SK-N-SH (cell line): Measurements from ENCODE around the gene APH1A. TPM values are rescaled to one million over a fixed set of nuclear protein-coding genes. Genes with fewer than 3 reads are reported as not detected.

Experiments
- CTCF ChIA-PET: fragments of 300-600, 350-600 bp; formaldehyde crosslinking; extraction: SDS; loops from one replicate; lab custom pipeline; 2021; lab: Yijun Ruan, JAX
- POLR2A ChIA-PET: fragments of 350-600 bp; sonication (Branson Sonifier 250); formaldehyde crosslinking; extraction: SDS; loops from one replicate; lab custom pipeline; 2020; ENCODE audit warnings: antibody characterized with exemption, inconsistent platforms; lab: Yijun Ruan, JAX
- DNase-seq: peaks from one replicate; pipeline ENCODE4 v3.0.0; 2012
- H2AFZ ChIP-seq: fragments of 200-600 bp; sonication (generic); 2 replicates; pipeline ENCODE4 v1.8.1; 2016; ENCODE audit warnings: antibody characterized with exemption, mild to moderate bottlenecking, low read depth
- H3F3A ChIP-seq: fragments of 200-600 bp; sonication (generic); replicated peaks from 2 replicates; pipeline ENCODE3; 2016; ENCODE audit warnings: antibody characterized with exemption, mild to moderate bottlenecking; ENCODE audit not compliant: insufficient read depth
- H3K27ac ChIP-seq, 2 experiments: fragments of 200-500 bp in 1 of 2; fragments of 200-600 bp in 1 of 2; sonication (Bioruptor generic) in 1 of 2; sonication (generic), shearing (Covaris generic) in 1 of 2; 2 replicates each; pipeline versions ENCODE4 v1.5.1 to v1.6.1; 2014 to 2016; ENCODE audit warnings: low read depth in 2 of 2, inconsistent platforms in 1 of 2, low read length in 1 of 2, mild to moderate bottlenecking in 1 of 2, mixed read lengths in 1 of 2
- H3K27me3 ChIP-seq: fragments of 200-600 bp; sonication (generic), shearing (Covaris generic); 2 replicates; pipeline ENCODE4 v1.6.1; 2016; ENCODE audit warnings: mixed run types; ENCODE audit not compliant: insufficient read depth
- H3K36me3 ChIP-seq, 2 experiments: fragments of 200-500 bp in 1 of 2; fragments of 200-600 bp in 1 of 2; sonication (Bioruptor generic) in 1 of 2; sonication (generic) in 1 of 2; replicated peaks in 1 of 2; 2 replicates each; pipeline versions ENCODE3 to v1.5.1; 2014 to 2016; ENCODE audit warnings: low read length in 1 of 2, mild to moderate bottlenecking in 1 of 2; ENCODE audit not compliant: insufficient read depth in 2 of 2, control insufficient read depth in 1 of 2
- H3K4me1 ChIP-seq, 2 experiments: fragments of 200-500 bp in 1 of 2; fragments of 200-600 bp in 1 of 2; sonication (Bioruptor generic) in 1 of 2; sonication (generic), shearing (Covaris generic) in 1 of 2; 2 replicates each; pipeline versions ENCODE4 v1.5.1 to v1.6.1; 2014 to 2016; ENCODE audit warnings: low read depth in 1 of 2, low read length in 1 of 2, mixed run types in 1 of 2; ENCODE audit not compliant: insufficient read depth in 2 of 2, control insufficient read depth in 1 of 2
- H3K4me2 ChIP-seq: fragments of 200-600 bp; sonication (generic), shearing (Covaris generic); 2 replicates; pipeline ENCODE4 v1.6.1; 2017; ENCODE audit warnings: mixed run types
- H3K4me3 ChIP-seq, 2 experiments: fragments of 200-500 bp in 1 of 2; fragments of 200-600 bp in 1 of 2; sonication (Bioruptor generic) in 1 of 2; sonication (generic), shearing (Covaris generic) in 1 of 2; 2 replicates each; pipeline versions ENCODE4 v1.5.1 to v1.8.1; 2014 to 2016; ENCODE audit warnings: low read depth in 2 of 2, inconsistent platforms in 1 of 2, low read length in 1 of 2, mild to moderate bottlenecking in 1 of 2, mixed read lengths in 1 of 2, moderate library complexity in 1 of 2
- H3K79me2 ChIP-seq: fragments of 200-600 bp; sonication (generic); 2 replicates; pipeline ENCODE4 v1.8.1; 2017; ENCODE audit warnings: mild to moderate bottlenecking; ENCODE audit not compliant: insufficient read depth
- H3K9ac ChIP-seq: fragments of 200-600 bp; sonication (generic); 2 replicates; pipeline ENCODE4 v1.6.1; 2017; ENCODE audit warnings: mixed run types
- H3K9me2 ChIP-seq: fragments of 200-600 bp; sonication (generic); 2 replicates; pipeline ENCODE4 v1.6.1; 2017; ENCODE audit warnings: mixed run types
- H3K9me3 ChIP-seq: fragments of 200-600 bp; sonication (generic); 2 replicates; pipeline ENCODE4 v1.6.1; 2017; ENCODE audit warnings: mixed run types, mild to moderate bottlenecking, moderate library complexity
- H4K20me1 ChIP-seq: fragments of 200-600 bp; sonication (generic); 2 replicates; pipeline ENCODE4 v1.6.1; 2017; ENCODE audit warnings: mild to moderate bottlenecking, mixed run types; ENCODE audit not compliant: insufficient read depth
- CTCF ChIP-seq: fragments of 200-600 bp; sonication (generic); IDR thresholded peaks from 2 replicates; pipeline ENCODE4 v1.6.1; 2017; ENCODE audit warnings: antibody characterized with exemption, mild to moderate bottlenecking, moderate library complexity
- ELF1 ChIP-seq: IDR thresholded peaks from 2 replicates; pipeline ENCODE4 v1.4.0; 2012
- FOSL2 ChIP-seq: IDR thresholded peaks from 2 replicates; pipeline ENCODE4 v1.4.0; 2012; ENCODE audit warnings: low read depth, mild to moderate bottlenecking, moderate library complexity, borderline replicate concordance
- IRF3 ChIP-seq: fragments of 150-350 bp; IDR thresholded peaks from 2 replicates; pipeline ENCODE4 v1.6.1; 2016; ENCODE audit warnings: mild to moderate bottlenecking, low read depth, low read length
- MXI1 ChIP-seq: IDR thresholded peaks from 2 replicates; pipeline ENCODE4 v1.6.1; 2012; ENCODE audit warnings: mild to moderate bottlenecking, low read depth, low read length, improper control_type of control experiment
- REST ChIP-seq: IDR thresholded peaks from 2 replicates; pipeline ENCODE4 v1.6.1; 2012; ENCODE audit warnings: mild to moderate bottlenecking, low read depth, low read length, moderate library complexity
- RFX5 ChIP-seq: IDR thresholded peaks from 2 replicates; pipeline ENCODE4 v1.6.1; 2012; ENCODE audit warnings: mild to moderate bottlenecking, improper control_type of control experiment, low read length
- SMC3 ChIP-seq: IDR thresholded peaks from 2 replicates; pipeline ENCODE4 v1.6.1; 2012; ENCODE audit warnings: low read depth, low read length, improper control_type of control experiment
- TEAD4 ChIP-seq: IDR thresholded peaks from 2 replicates; pipeline ENCODE4 v1.4.0; 2012; ENCODE audit warnings: mild to moderate bottlenecking, borderline replicate concordance; ENCODE audit not compliant: insufficient read depth
- USF2 ChIP-seq: fragments of 150-350 bp; IDR thresholded peaks from 2 replicates; pipeline ENCODE4 v1.6.1; 2017; ENCODE audit warnings: antibody characterized with exemption, low read length, low read depth, borderline replicate concordance
- WGBS: methylation state at CpG from one replicate; pipeline ENCODE4 v1.1.6; 2017; ENCODE audit warnings: low lambda C conversion rate; 5-methylcytosine and 5-hydroxymethylcytosine counted together
- polyA plus RNA-seq, 3 experiments: library from polyadenylated mRNA; depleted of rRNA; stranded (reverse); fragments of >200 nt; gene quantifications; 2 replicates each; pipeline ENCODE4 v1.2.3, GENCODE V29; 2012

Gene APH1A
- polyA plus RNA-seq, 1 of the 3 experiments (the other 2 are of a cell fraction): 175 TPM

- Histone ChIP-seq H4K20me1 (no peaks in the 10 kb centered on the region), H3K4me2 (no peak overlapping the region), H3K9me3 (no peaks in the 10 kb centered on the region), H3K36me3 (no peaks in the 10 kb centered on the region), H3K27ac (no peak overlapping the region), H3K79me2 (no peaks in the 10 kb centered on the region), H3K9ac (no peak overlapping the region), H3K27me3 (no peaks in the 10 kb centered on the region), H3K4me1 (no peaks in the 10 kb centered on the region), H3K4me3 (no peak overlapping the region), H3F3A (no peaks in the 10 kb centered on the region), H3K9me2 (no peaks in the 10 kb centered on the region), H2AFZ (no peak overlapping the region)
- DNase-seq: no peak
- no peak for TF ChIP-seq CTCF
- no peak for TF ChIP-seq USF2
- TF ChIP-seq RFX5: no peak
- TF ChIP-seq REST: no peak
- TF ChIP-seq TEAD4: no peak
- no peak for TF ChIP-seq FOSL2
- TF ChIP-seq ELF1: no peak
- TF ChIP-seq IRF3: no peak
- TF ChIP-seq SMC3: no peak
- TF ChIP-seq MXI1: no peak
- ChIA-PET POLR2A (no interaction called here), CTCF (interaction anchor here (1.2 kb wide), 1 partner anchor 13 kb away, joined by 4 read pairs; no protein-coding TSS in a partner anchor)
- 91% methylated on average over 3 of the region's 3 CpGs for WGBS
These were observed 25.8 kb downstream of the APH1A start for GRCh38 chr1:150243003-150243402.
